NB4 (cell line): Measurements from ENCODE around the gene TMEM132E.

ENCODE experiments used
- CTCF ChIP-seq: IDR thresholded peaks from one replicate; pipeline ENCODE4 v1.5.1; 2012; ENCODE audit warnings: low read depth, low read length
- MAX ChIP-seq: IDR thresholded peaks from 2 replicates; pipeline ENCODE4 v1.6.1; 2011; ENCODE audit warnings: low read depth, low read length
- MYC ChIP-seq: IDR thresholded peaks from 2 replicates; pipeline ENCODE4 v1.6.1; 2011; ENCODE audit warnings: low read depth, low read length
- POLR2A ChIP-seq: IDR thresholded peaks from 2 replicates; pipeline ENCODE4 v1.6.1; 2011; ENCODE audit warnings: mild to moderate bottlenecking; ENCODE audit not compliant: insufficient read length; ENCODE audit errors: extremely low read depth

- no peak for TF ChIP-seq CTCF
- no peak for TF ChIP-seq POLR2A
- no peak for TF ChIP-seq MYC
- no peak for TF ChIP-seq MAX
Observed at GRCh38 chr17:34601416-34601815, 22.0 kb downstream of the TMEM132E start.
